ENCODE results near the gene USP34.
A peak's percentile ranks its signal among the peaks of the same experiment; 100 is the strongest.

The USP34 gene

GRCh38 chr2:61254536-61254935 is 216.4 kb downstream of the USP34 start:
- DNase-seq: no peak

GRCh38 chr2:61253136-61253535 is 217.8 kb downstream of the USP34 start:
- ATAC-seq (replicated peaks) (no peak), DNase-seq (no peak)
- H3K4me1 Mint-ChIP-seq (ENCODE audit: low read depth in 2 of 2): peaks cover 0 to 7% of the 10 kb centered on the region in 2 donors
- no peaks in the 10 kb centered on the region for H3K9me3 Mint-ChIP-seq
- H3K36me3 Mint-ChIP-seq (ENCODE audit: insufficient read depth): peaks cover 62% of the 10 kb centered on the region
- no peak overlapping the region for H3K4me3 Mint-ChIP-seq
- H3K27me3 Mint-ChIP-seq: no peaks in the 10 kb centered on the region
- H3K27ac Mint-ChIP-seq: no peak overlapping the region

More at GRCh38 chr2:61254536-61254935, 216.4 kb downstream of the USP34 start:
- H3K36me3 Mint-ChIP-seq (ENCODE audit: insufficient read depth): peaks cover 71% of the 10 kb centered on the region
- no peak overlapping the region for H3K4me3 Mint-ChIP-seq
- ATAC-seq (replicated peaks): no peak
- peaks cover 0 to 7% of the 10 kb centered on the region in 2 donors for H3K4me1 Mint-ChIP-seq (ENCODE audit: low read depth in 2 of 2)
- H3K27ac Mint-ChIP-seq: peak overlapping the region in 1 of 2 donors; percentile 16
- no peaks in the 10 kb centered on the region for H3K27me3 Mint-ChIP-seq
- no peaks in the 10 kb centered on the region for H3K9me3 Mint-ChIP-seq

- Mint-ChIP-seq H3K27ac (no peak overlapping the region), H3K4me1 (ENCODE audit: low read depth in 2 of 2) (peaks cover 0 to 7% of the 10 kb centered on the region in 2 donors), H3K9me3 (no peaks in the 10 kb centered on the region), H3K36me3 (ENCODE audit: insufficient read depth) (peaks cover 63% of the 10 kb centered on the region), H3K27me3 (no peaks in the 10 kb centered on the region), H3K4me3 (no peak overlapping the region)
- ATAC-seq (replicated peaks) (no peak), DNase-seq (no peak)
These were observed 218.9 kb downstream of the USP34 start for GRCh38 chr2:61252031-61252430.

- ATAC-seq (replicated peaks) (no peak), DNase-seq (no peak)
- no peak overlapping the region for H3K4me3 Mint-ChIP-seq
- H3K9me3 Mint-ChIP-seq: no peaks in the 10 kb centered on the region
- peaks cover 54% of the 10 kb centered on the region for H3K36me3 Mint-ChIP-seq (ENCODE audit: insufficient read depth)
- peaks cover 0 to 7% of the 10 kb centered on the region in 2 donors for H3K4me1 Mint-ChIP-seq (ENCODE audit: low read depth in 2 of 2)
- H3K27me3 Mint-ChIP-seq: no peaks in the 10 kb centered on the region
- peak overlapping the region; percentile 57 to 66 for H3K27ac Mint-ChIP-seq
These were observed 221.3 kb downstream of the USP34 start for GRCh38 chr2:61249521-61250071.

- no peaks in the 10 kb centered on the region for H3K27me3 Mint-ChIP-seq
- no peak for ATAC-seq (replicated peaks)
- peaks cover 60% of the 10 kb centered on the region for H3K36me3 Mint-ChIP-seq (ENCODE audit: insufficient read depth)
- no peaks in the 10 kb centered on the region for H3K9me3 Mint-ChIP-seq
- peak overlapping the region; percentile 4 to 25 for H3K27ac Mint-ChIP-seq
- no peak for DNase-seq
- H3K4me1 Mint-ChIP-seq (ENCODE audit: low read depth in 2 of 2): no peaks in the 10 kb centered on the region
- H3K4me3 Mint-ChIP-seq: no peak overlapping the region
These were observed 223.6 kb downstream of the USP34 start for GRCh38 chr2:61247204-61247812.

- no peak for ATAC-seq (replicated peaks)
- no peak for DNase-seq
- peak overlapping the region in 1 of 2 donors; percentile 41 for H3K27ac Mint-ChIP-seq
These were observed 226.2 kb downstream of the USP34 start for GRCh38 chr2:61244694-61245093.

GRCh38 chr2:61241266-61241665 is 229.6 kb downstream of the USP34 start:
- ATAC-seq (replicated peaks): no peak
- peaks cover 9 to 14% of the 10 kb centered on the region in 2 donors for H3K4me1 Mint-ChIP-seq (ENCODE audit: low read depth in 2 of 2)

More at GRCh38 chr2:61244694-61245093, 226.2 kb downstream of the USP34 start:
- no peaks in the 10 kb centered on the region for H3K4me1 Mint-ChIP-seq (ENCODE audit: low read depth in 2 of 2)
- H3K4me3 Mint-ChIP-seq: no peak overlapping the region
- no peaks in the 10 kb centered on the region for H3K27me3 Mint-ChIP-seq
- H3K36me3 Mint-ChIP-seq (ENCODE audit: insufficient read depth): peaks cover 68% of the 10 kb centered on the region
- no peaks in the 10 kb centered on the region for H3K9me3 Mint-ChIP-seq

GRCh38 chr2:61238219-61239012 is 232.5 kb downstream of the USP34 start:
- H3K4me3 Mint-ChIP-seq: peak overlapping the region; percentile 1 to 40
- no peak for DNase-seq

More at GRCh38 chr2:61241266-61241665, 229.6 kb downstream of the USP34 start:
- Mint-ChIP-seq H3K27me3 (no peaks in the 10 kb centered on the region), H3K9me3 (no peaks in the 10 kb centered on the region), H3K36me3 (ENCODE audit: insufficient read depth) (peaks cover 64% of the 10 kb centered on the region), H3K4me3 (no peak overlapping the region), H3K27ac (peak overlapping the region in 1 of 2 donors; percentile 62)
- DNase-seq: no peak

GRCh38 chr2:61235716-61236115 is 235.2 kb downstream of the USP34 start:
- no peak overlapping the region for H3K4me3 Mint-ChIP-seq
- no peak overlapping the region for H3K27ac Mint-ChIP-seq
- H3K27me3 Mint-ChIP-seq: no peaks in the 10 kb centered on the region
- no peaks in the 10 kb centered on the region for H3K9me3 Mint-ChIP-seq
- H3K4me1 Mint-ChIP-seq (ENCODE audit: low read depth in 2 of 2): peaks cover 11 to 14% of the 10 kb centered on the region in 2 donors
- DNase-seq (no peak), ATAC-seq (replicated peaks) (no peak)
- H3K36me3 Mint-ChIP-seq (ENCODE audit: insufficient read depth): peaks cover 68% of the 10 kb centered on the region

More at GRCh38 chr2:61238219-61239012, 232.5 kb downstream of the USP34 start:
- peaks cover 10 to 14% of the 10 kb centered on the region in 2 donors for H3K4me1 Mint-ChIP-seq (ENCODE audit: low read depth in 2 of 2)
- no peaks in the 10 kb centered on the region for H3K27me3 Mint-ChIP-seq
- no peaks in the 10 kb centered on the region for H3K9me3 Mint-ChIP-seq
- no peak for ATAC-seq (replicated peaks)
- H3K36me3 Mint-ChIP-seq (ENCODE audit: insufficient read depth): peaks cover 65% of the 10 kb centered on the region
- peak overlapping the region; percentile 63 to 93 for H3K27ac Mint-ChIP-seq

- H3K36me3 Mint-ChIP-seq (ENCODE audit: insufficient read depth): peaks cover 66% of the 10 kb centered on the region
- no peaks in the 10 kb centered on the region for H3K27me3 Mint-ChIP-seq
- H3K4me1 Mint-ChIP-seq (ENCODE audit: low read depth in 2 of 2): peaks cover 6 to 7% of the 10 kb centered on the region in 2 donors
- H3K4me3 Mint-ChIP-seq: no peak overlapping the region
- no peaks in the 10 kb centered on the region for H3K9me3 Mint-ChIP-seq
- no peak for DNase-seq
- H3K27ac Mint-ChIP-seq: peak overlapping the region; percentile 32 to 88
- ATAC-seq (replicated peaks): no peak
These were observed 237.3 kb downstream of the USP34 start for GRCh38 chr2:61233581-61233980.

GRCh38 chr2:61229936-61230335 is 241.0 kb downstream of the USP34 start:
- Mint-ChIP-seq H3K27me3 (no peaks in the 10 kb centered on the region), H3K36me3 (ENCODE audit: insufficient read depth) (peaks cover 79% of the 10 kb centered on the region), H3K4me1 (ENCODE audit: low read depth in 2 of 2) (peaks cover 0 to 2% of the 10 kb centered on the region in 2 donors), H3K27ac (no peak overlapping the region), H3K9me3 (no peaks in the 10 kb centered on the region), H3K4me3 (no peak overlapping the region)
- ATAC-seq (replicated peaks): no peak
- no peak for DNase-seq

- Mint-ChIP-seq H3K27ac (no peak overlapping the region), H3K36me3 (ENCODE audit: insufficient read depth) (peaks cover 59% of the 10 kb centered on the region), H3K9me3 (no peaks in the 10 kb centered on the region), H3K27me3 (no peaks in the 10 kb centered on the region), H3K4me1 (ENCODE audit: low read depth in 2 of 2) (peaks cover 0 to 3% of the 10 kb centered on the region in 2 donors), H3K4me3 (no peak overlapping the region)
- ATAC-seq (replicated peaks) (no peak), DNase-seq (no peak)
These were observed 248.3 kb downstream of the USP34 start for GRCh38 chr2:61222567-61222966.

- H3K4me3 Mint-ChIP-seq: no peak overlapping the region
- peaks cover 0 to 3% of the 10 kb centered on the region in 2 donors for H3K4me1 Mint-ChIP-seq (ENCODE audit: low read depth in 2 of 2)
- no peak overlapping the region for H3K27ac Mint-ChIP-seq
- H3K9me3 Mint-ChIP-seq: no peaks in the 10 kb centered on the region
- H3K36me3 Mint-ChIP-seq (ENCODE audit: insufficient read depth): peaks cover 56% of the 10 kb centered on the region
- DNase-seq (no peak), ATAC-seq (replicated peaks) (no peak)
- H3K27me3 Mint-ChIP-seq: no peaks in the 10 kb centered on the region
These were observed 249.1 kb downstream of the USP34 start for GRCh38 chr2:61221819-61222218.

All from effector memory CD8-positive, alpha-beta T cell (primary cell).